ENCODE measurements around the gene KLHDC10.

The KLHDC10 gene

GRCh38 chr7:130137207-130137606 is 66.9 kb downstream of the KLHDC10 start:
- H3K4me3 ChIP-seq (ENCODE audit: low read depth, low read length) = no peak overlapping the region
- DNase-seq (ENCODE audit: low read depth) = no peak
- no peak for TF ChIP-seq CTCF (IDR thresholded peaks at IDR 0.05; ENCODE audit: low read depth, low read length, missing control alignments)

- no peak for DNase-seq (ENCODE audit: low read depth)
- no peak for TF ChIP-seq CTCF (IDR thresholded peaks at IDR 0.05; ENCODE audit: low read depth, low read length, missing control alignments)
- no peak overlapping the region for H3K4me3 ChIP-seq (ENCODE audit: low read depth, low read length)
These were observed 69.0 kb downstream of the KLHDC10 start for GRCh38 chr7:130139193-130139960.

- no peak for TF ChIP-seq CTCF (IDR thresholded peaks at IDR 0.05; ENCODE audit: low read depth, low read length, missing control alignments)
- H3K4me3 ChIP-seq (ENCODE audit: low read depth, low read length) = no peak overlapping the region
- DNase-seq (ENCODE audit: low read depth) = no peak
These were observed 70.3 kb downstream of the KLHDC10 start for GRCh38 chr7:130140551-130141160.

GRCh38 chr7:130141161-130141883 is 71.0 kb downstream of the KLHDC10 start:
- no peak overlapping the region for H3K4me3 ChIP-seq (ENCODE audit: low read depth, low read length)
- no peak for DNase-seq (ENCODE audit: low read depth)
- no peak for TF ChIP-seq CTCF (IDR thresholded peaks at IDR 0.05; ENCODE audit: low read depth, low read length, missing control alignments)

- DNase-seq (ENCODE audit: low read depth) = no peak
- TF ChIP-seq CTCF (IDR thresholded peaks at IDR 0.05; ENCODE audit: low read depth, low read length, missing control alignments) = no peak
- H3K4me3 ChIP-seq (ENCODE audit: low read depth, low read length) = no peak overlapping the region
These were observed 71.7 kb downstream of the KLHDC10 start for GRCh38 chr7:130141884-130142653.

GRCh38 chr7:130142654-130143333 is 72.5 kb downstream of the KLHDC10 start:
- DNase-seq (ENCODE audit: low read depth) = no peak
- no peak for TF ChIP-seq CTCF (IDR thresholded peaks at IDR 0.05; ENCODE audit: low read depth, low read length, missing control alignments)
- no peak overlapping the region for H3K4me3 ChIP-seq (ENCODE audit: low read depth, low read length)
